ENCODE data around the gene NSG2.
"Not testable (repeated sequence)": the region's sequence is repeated elsewhere in the genome, so short reads cannot be mapped to it uniquely, and the experiment has no call there.

Gene NSG2

DNA sequence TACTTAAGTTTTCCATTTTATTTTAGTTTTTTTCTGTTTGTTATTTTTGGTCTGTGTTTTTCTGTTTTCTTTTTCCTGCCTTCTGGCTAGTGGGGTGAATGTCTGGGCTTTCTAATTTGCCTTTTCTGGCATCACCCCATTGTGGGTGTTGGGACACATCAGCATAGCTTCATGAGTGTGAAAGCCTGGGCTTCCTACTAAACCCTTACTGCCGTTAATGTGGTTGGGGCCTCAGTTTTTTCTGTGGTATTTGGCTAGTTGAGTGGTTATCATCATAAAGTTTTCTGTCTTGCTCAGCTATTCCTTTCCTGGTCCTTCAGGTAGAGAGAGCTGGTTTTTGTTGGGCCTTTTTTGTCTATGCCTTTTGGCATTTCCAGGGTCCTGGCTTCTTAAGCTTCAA is 35.1 kb upstream of the NSG2 start:
- no peaks in the 10 kb centered on the region for H3K4me1 ChIP-seq
- no peak for DNase-seq
- no peak overlapping the region for H3K4me3 ChIP-seq (ENCODE audit: low read depth, low read length)
- no peaks in the 10 kb centered on the region for H3K9me3 ChIP-seq
- H3K36me3 ChIP-seq, result no peaks in the 10 kb centered on the region
- H3K27me3 ChIP-seq, result no peaks in the 10 kb centered on the region; the same call in 1 of the 2 replicates
- TF ChIP-seq, protein P1, sequence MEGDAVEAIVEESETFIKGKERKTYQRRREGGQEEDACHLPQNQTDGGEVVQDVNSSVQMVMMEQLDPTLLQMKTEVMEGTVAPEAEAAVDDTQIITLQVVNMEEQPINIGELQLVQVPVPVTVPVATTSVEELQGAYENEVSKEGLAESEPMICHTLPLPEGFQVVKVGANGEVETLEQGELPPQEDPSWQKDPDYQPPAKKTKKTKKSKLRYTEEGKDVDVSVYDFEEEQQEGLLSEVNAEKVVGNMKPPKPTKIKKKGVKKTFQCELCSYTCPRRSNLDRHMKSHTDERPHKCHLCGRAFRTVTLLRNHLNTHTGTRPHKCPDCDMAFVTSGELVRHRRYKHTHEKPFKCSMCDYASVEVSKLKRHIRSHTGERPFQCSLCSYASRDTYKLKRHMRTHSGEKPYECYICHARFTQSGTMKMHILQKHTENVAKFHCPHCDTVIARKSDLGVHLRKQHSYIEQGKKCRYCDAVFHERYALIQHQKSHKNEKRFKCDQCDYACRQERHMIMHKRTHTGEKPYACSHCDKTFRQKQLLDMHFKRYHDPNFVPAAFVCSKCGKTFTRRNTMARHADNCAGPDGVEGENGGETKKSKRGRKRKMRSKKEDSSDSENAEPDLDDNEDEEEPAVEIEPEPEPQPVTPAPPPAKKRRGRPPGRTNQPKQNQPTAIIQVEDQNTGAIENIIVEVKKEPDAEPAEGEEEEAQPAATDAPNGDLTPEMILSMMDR (IDR thresholded peaks at IDR 0.05; ENCODE audit: low read depth, low read length), result no peak

DNA sequence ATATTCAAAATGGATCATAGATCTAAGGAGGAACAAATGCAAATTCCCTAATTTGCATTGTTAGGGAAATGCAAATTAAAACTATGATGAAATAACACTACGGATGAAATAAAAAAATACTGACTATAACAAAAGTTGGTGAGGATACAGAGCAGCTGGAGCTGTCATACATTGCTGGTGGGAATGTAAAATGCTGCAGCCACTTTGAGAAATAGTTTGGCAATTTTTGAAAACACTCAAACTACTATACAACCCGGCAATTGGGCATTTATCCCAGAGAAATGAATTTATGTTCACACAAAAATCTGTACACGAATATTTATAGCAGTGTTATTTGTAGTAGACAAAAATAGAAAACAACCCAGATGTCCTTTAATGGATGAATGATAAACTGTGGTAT is 34.1 kb upstream of the NSG2 start:
- H3K4me3 ChIP-seq (ENCODE audit: low read depth, low read length), result no peak overlapping the region
- no peaks in the 10 kb centered on the region for H3K4me1 ChIP-seq
- no peak for DNase-seq
- H3K9me3 ChIP-seq, result no peaks in the 10 kb centered on the region
- no peaks in the 10 kb centered on the region; the same call in 1 of the 2 replicates for H3K27me3 ChIP-seq
- no peaks in the 10 kb centered on the region for H3K36me3 ChIP-seq
- TF ChIP-seq, protein P1 (IDR thresholded peaks at IDR 0.05; ENCODE audit: low read depth, low read length), result no peak

DNA sequence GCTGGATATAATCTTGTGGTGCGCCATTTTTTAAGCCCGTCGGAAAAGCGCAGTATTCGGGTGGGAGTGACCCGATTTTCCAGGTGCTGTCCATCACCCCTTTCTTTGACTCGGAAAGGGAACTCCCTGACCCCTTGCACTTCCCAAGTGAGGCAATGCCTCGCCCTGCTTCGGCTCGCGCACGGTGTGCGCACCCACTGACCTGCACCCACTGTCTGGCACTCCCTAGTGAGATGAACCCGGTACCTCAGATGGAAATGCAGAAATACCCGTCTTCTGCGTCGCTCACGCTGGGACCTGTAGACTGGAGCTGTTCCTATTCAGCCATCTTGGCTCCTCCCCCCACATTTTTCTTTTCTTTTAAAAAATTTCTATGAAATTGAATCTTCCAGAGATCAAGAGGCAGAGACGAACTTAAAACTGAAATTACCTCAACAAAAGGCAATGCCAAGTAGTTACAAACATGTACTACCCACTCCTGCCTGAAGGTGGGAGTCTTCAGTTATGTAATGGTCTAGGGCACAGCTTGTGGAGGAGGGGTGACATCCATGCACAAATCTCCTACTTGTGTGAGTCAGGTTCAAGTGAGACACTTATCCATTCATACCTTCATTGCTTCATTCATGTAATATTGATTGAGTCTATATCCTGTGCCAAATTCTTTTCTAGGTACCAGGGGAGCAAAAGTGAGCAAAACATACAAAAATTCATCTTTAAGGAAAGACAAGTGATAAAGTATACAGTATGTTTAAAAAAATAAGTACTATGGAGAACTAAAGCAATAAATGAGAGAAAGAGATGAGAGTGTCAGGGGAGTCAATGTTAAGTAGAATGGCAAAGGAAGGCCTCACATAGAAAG is 25.2 kb upstream of the NSG2 start:
- peak; percentile 73 for DNase-seq
- H3K9me3 ChIP-seq; H3K4me3 ChIP-seq (ENCODE audit: low read depth, low read length); H3K27me3 ChIP-seq; H3K36me3 ChIP-seq; H3K4me1 ChIP-seq: not testable (repeated sequence)
- TF ChIP-seq, protein P1 (IDR thresholded peaks at IDR 0.05; ENCODE audit: low read depth, low read length), result peak; percentile 84

DNA sequence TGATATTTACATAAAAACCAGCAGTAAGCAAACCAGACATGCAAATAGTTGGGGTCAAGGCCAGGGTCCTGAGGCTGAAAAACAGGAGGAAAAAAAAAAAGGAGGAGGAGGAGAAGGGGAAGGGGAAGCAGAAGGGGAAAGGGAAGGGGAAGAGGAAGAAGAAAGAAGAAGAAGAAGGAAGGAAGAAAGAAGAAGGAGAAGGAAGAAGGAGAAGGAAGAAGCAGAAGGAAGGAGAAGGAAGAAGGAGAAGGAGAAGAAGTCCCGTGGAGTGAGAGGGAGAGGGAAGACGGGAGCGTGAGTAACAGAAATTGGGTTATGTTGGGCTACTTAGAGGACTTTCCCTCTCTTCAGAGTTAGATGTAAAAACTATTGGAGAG is 24.6 kb upstream of the NSG2 start:
- TF ChIP-seq, protein P1 (IDR thresholded peaks at IDR 0.05; ENCODE audit: low read depth, low read length), result no peak
- H3K9me3 ChIP-seq, result no peaks in the 10 kb centered on the region
- DNase-seq, result no peak
- H3K36me3 ChIP-seq, result no peaks in the 10 kb centered on the region
- H3K4me3 ChIP-seq (ENCODE audit: low read depth, low read length), result no peak overlapping the region
- H3K4me1 ChIP-seq, result no peaks in the 10 kb centered on the region
- no peaks in the 10 kb centered on the region for H3K27me3 ChIP-seq

DNA sequence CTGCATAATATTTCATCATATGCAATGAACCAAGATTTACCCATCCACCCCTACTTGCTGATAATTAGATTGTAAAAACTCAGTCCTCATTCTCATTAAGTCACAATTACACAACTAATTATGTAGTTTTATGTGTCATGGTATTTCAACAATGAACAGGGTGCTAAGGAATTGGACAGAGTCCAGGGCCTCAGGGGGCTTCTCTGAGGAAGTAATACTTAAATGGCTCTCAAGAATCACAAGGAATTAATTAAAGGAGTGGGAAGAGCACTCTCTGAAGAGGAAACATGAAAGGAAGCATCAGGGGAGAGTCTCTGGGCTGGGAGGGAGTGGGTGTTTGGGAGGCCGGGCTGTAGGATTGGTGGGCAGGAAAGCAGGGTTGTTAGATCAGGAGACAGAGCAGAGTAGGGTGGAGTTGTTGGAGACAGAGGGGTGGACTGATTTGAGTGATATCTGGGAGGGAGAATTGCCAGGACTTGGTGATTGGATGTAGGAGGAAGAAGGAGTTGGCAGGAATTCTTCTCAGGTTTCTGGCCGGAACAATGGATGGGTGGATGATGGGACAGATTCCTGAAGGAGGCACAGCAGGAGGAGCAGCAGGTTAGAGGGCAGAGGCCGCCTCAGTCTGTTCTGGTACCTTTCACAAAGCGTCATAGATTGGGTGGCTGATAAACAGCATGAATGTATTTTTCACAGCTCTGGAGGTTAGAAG is 23.0 kb upstream of the NSG2 start:
- Histone ChIP-seq H3K36me3 (no peaks in the 10 kb centered on the region), H3K4me1 (no peaks in the 10 kb centered on the region), H3K4me3 (ENCODE audit: low read depth, low read length) (no peak overlapping the region), H3K27me3 (no peaks in the 10 kb centered on the region), H3K9me3 (no peaks in the 10 kb centered on the region)
- TF ChIP-seq, protein P1 (IDR thresholded peaks at IDR 0.05; ENCODE audit: low read depth, low read length), result no peak
- no peak for DNase-seq

DNA sequence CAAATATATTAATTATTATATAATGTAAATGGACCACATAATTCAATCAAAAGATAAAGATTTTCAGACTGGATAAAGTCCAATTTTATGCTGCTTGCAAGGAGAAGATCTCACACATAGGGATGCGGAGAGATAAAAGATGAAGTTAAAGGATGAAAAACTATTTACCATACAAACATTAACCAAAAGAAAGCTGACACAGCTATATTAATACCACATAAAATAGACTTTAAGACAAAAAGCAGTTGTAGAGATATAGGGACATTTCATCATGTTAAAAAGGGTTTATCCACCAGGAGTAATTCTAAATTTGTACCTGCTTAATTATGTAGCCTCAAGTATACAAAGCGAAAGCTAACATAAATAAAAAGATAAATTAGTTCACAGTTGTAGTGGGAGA is 15.2 kb upstream of the NSG2 start:
- Histone ChIP-seq H3K36me3 (no peaks in the 10 kb centered on the region), H3K9me3 (no peaks in the 10 kb centered on the region), H3K4me3 (ENCODE audit: low read depth, low read length) (no peak overlapping the region), H3K4me1 (no peaks in the 10 kb centered on the region), H3K27me3 (no peaks in the 10 kb centered on the region)
- no peak for DNase-seq
- TF ChIP-seq, protein P1 (IDR thresholded peaks at IDR 0.05; ENCODE audit: low read depth, low read length), result no peak

All from BE2C (cell line).